ENCODE results near the gene UBE2QL1.
A peak's percentile ranks its signal among the peaks of the same experiment; 100 is the strongest.

Gene UBE2QL1

GRCh38 chr5:6450319-6450833 lies 1.7 kb downstream of the UBE2QL1 start (continued):
- no peak for TF ChIP-seq ZNF221 (tag by site-specific recombination; IDR thresholded peaks at IDR 0.05; ENCODE audit: borderline replicate concordance)
- TF ChIP-seq HIC1 (tag by site-specific recombination; IDR thresholded peaks at IDR 0.05): no peak
- no peak for TF ChIP-seq PRDM2 (tag by site-specific recombination; IDR thresholded peaks at IDR 0.05; ENCODE audit: borderline replicate concordance)
- peak; percentile 76 for TF ChIP-seq ZBTB20 (tag by site-specific recombination; IDR thresholded peaks at IDR 0.05)
- no peak for TF ChIP-seq ZNF837 (tag by site-specific recombination; IDR thresholded peaks at IDR 0.05)
- no peak for TF ChIP-seq ZSCAN16 (tag by site-specific recombination; IDR thresholded peaks at IDR 0.05)
- TF ChIP-seq, protein P1, sequence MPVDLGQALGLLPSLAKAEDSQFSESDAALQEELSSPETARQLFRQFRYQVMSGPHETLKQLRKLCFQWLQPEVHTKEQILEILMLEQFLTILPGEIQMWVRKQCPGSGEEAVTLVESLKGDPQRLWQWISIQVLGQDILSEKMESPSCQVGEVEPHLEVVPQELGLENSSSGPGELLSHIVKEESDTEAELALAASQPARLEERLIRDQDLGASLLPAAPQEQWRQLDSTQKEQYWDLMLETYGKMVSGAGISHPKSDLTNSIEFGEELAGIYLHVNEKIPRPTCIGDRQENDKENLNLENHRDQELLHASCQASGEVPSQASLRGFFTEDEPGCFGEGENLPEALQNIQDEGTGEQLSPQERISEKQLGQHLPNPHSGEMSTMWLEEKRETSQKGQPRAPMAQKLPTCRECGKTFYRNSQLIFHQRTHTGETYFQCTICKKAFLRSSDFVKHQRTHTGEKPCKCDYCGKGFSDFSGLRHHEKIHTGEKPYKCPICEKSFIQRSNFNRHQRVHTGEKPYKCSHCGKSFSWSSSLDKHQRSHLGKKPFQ (tag by site-specific recombination; IDR thresholded peaks at IDR 0.05): peak; percentile 64; the same call in 1 of the 2 replicates
- peak; percentile 59; the same call in 1 of the 2 replicates for TF ChIP-seq ZNF24 (tag by site-specific recombination; IDR thresholded peaks at IDR 0.05)
- no peak for TF ChIP-seq ZNF658 (tag by site-specific recombination; IDR thresholded peaks at IDR 0.05)
- TF ChIP-seq FEZF1 (tag by site-specific recombination; IDR thresholded peaks at IDR 0.05): 0 out of 2 replicates have a peak, but pooled peaks have one; percentile 45
- TF ChIP-seq ZXDB (tag by site-specific recombination; IDR thresholded peaks at IDR 0.05): 0 out of 2 replicates have a peak, but pooled peaks have one; percentile 18

- Histone ChIP-seq H3K36me3 (ENCODE audit: control insufficient read depth in 2 of 2, insufficient read depth in 1 of 2, low read length in 2 of 2) (peaks cover 0 to 3% of the 10 kb centered on the region in 2 experiments; a peak in 1 of 3 replicates), H3K9me3 (ENCODE audit: control insufficient read depth, insufficient read depth, low read depth, low read length) (no peaks in the 10 kb centered on the region), H3K27ac (ENCODE audit: extremely low read depth, low read depth, low read length) (no peak overlapping the region), H3K4me3 (ENCODE audit: low read depth, low read length) (no peak overlapping the region), H3K4me1 (ENCODE audit: control insufficient read depth, insufficient read depth, low read length) (no peaks in the 10 kb centered on the region)
- TF ChIP-seq ZBTB17 (tag by site-specific recombination; IDR thresholded peaks at IDR 0.05) (no peak), ZNF514 (tag by site-specific recombination; IDR thresholded peaks at IDR 0.05) (no peak), ZNF24 (tag by site-specific recombination; IDR thresholded peaks at IDR 0.05) (no peak), ZNF624 (tag by site-specific recombination; IDR thresholded peaks at IDR 0.05) (no peak), ZFP37 (tag by site-specific recombination; IDR thresholded peaks at IDR 0.05) (no peak), ZNF701 (tag by site-specific recombination; IDR thresholded peaks at IDR 0.05) (no peak), ZNF239 (tag by site-specific recombination; IDR thresholded peaks at IDR 0.05) (no peak), ZBTB21 (tag by site-specific recombination; IDR thresholded peaks at IDR 0.05) (no peak), ZNF132 (tag by site-specific recombination; IDR thresholded peaks at IDR 0.05; ENCODE audit: borderline replicate concordance) (no peak), REPIN1 (tag by site-specific recombination; IDR thresholded peaks at IDR 0.05; ENCODE audit: low read depth) (no peak), ZNF548 (tag by site-specific recombination; IDR thresholded peaks at IDR 0.05) (no peak)
- ChIA-PET POLR2A (interaction anchor here (2.5 kb wide), 1 partner anchor 74 kb away, joined by 7 read pairs; the partner anchor contains the start of gene MED10), CTCF (interaction anchor here (0.6 kb wide), 2 partner anchors 73 to 160 kb away, joined by 3 to 4 read pairs; no protein-coding TSS in a partner anchor)
Measured at GRCh38 chr5:6452622-6453504, 4.2 kb downstream of the UBE2QL1 start.

Measured in HEK293 (cell line).